ENCODE data around the gene CCDC102A.

DNA sequence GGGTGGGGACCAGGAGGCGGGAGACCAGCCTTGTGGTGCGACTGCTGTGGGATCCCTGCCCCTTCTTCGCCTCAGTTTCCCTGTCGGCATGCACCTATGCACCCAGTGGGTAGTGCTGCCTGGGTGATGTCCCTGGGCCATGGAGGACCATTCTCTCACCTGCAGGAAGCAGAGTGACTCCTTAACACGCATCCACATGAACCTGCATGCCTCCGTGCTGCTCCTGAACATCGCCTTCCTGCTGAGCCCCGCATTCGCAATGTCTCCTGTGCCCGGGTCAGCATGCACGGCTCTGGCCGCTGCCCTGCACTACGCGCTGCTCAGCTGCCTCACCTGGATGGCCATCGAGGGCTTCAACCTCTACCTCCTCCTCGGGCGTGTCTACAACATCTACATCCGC is 31.3 kb upstream of the CCDC102A start:
- TF ChIP-seq POLR2A (IDR thresholded peaks at IDR 0.05): no peak
- TF ChIP-seq, protein P1, sequence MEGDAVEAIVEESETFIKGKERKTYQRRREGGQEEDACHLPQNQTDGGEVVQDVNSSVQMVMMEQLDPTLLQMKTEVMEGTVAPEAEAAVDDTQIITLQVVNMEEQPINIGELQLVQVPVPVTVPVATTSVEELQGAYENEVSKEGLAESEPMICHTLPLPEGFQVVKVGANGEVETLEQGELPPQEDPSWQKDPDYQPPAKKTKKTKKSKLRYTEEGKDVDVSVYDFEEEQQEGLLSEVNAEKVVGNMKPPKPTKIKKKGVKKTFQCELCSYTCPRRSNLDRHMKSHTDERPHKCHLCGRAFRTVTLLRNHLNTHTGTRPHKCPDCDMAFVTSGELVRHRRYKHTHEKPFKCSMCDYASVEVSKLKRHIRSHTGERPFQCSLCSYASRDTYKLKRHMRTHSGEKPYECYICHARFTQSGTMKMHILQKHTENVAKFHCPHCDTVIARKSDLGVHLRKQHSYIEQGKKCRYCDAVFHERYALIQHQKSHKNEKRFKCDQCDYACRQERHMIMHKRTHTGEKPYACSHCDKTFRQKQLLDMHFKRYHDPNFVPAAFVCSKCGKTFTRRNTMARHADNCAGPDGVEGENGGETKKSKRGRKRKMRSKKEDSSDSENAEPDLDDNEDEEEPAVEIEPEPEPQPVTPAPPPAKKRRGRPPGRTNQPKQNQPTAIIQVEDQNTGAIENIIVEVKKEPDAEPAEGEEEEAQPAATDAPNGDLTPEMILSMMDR (IDR thresholded peaks at IDR 0.05): no peak

Measured in uterus (tissue), 2 donors.